Effector memory CD8-positive, alpha-beta T cell (primary cell): ENCODE results near the gene OLFM2.
"Not testable (repeated sequence)": the region's sequence is repeated elsewhere in the genome, so short reads cannot be mapped to it uniquely, and the experiment has no call there.

Experiments used
- ATAC-seq: fragments of 150-1000 bp; cut with Tn5 transposase; replicated peaks from 2 replicates; pipeline ENCODE4 v1.10.0; 2021; ENCODE audit warnings: mild to moderate bottlenecking, moderate library complexity
- DNase-seq, 3 experiments: peaks; one replicate each; pipeline ENCODE4 v3.0.0; 2021
- H3K27ac Mint-ChIP-seq, 2 donors: one replicate each; pipeline ENCODE4 v1.8.0; 2022; ENCODE audit warnings: mild to moderate bottlenecking in 2 of 2, mixed read lengths in 2 of 2, moderate library complexity in 2 of 2
- H3K27me3 Mint-ChIP-seq, 2 donors: one replicate each; pipeline ENCODE4 v1.8.0; 2022; ENCODE audit warnings: mixed read lengths in 2 of 2
- H3K36me3 Mint-ChIP-seq: one replicate; pipeline ENCODE4 v1.8.0; 2022; ENCODE audit warnings: mild to moderate bottlenecking, moderate library complexity, mixed read lengths; ENCODE audit not compliant: insufficient read depth
- H3K4me1 Mint-ChIP-seq, 2 donors: one replicate each; pipeline ENCODE4 v1.8.0; 2022; ENCODE audit warnings: low read depth in 2 of 2, mixed read lengths in 2 of 2
- H3K4me3 Mint-ChIP-seq, 2 donors: one replicate each; pipeline ENCODE4 v1.8.0; 2022; ENCODE audit warnings: mild to moderate bottlenecking in 2 of 2, mixed read lengths in 2 of 2, moderate library complexity in 2 of 2
- H3K9me3 Mint-ChIP-seq, 2 donors: one replicate each; pipeline ENCODE4 v1.8.0; 2022; ENCODE audit warnings: mixed read lengths in 2 of 2

The OLFM2 gene

GRCh38 chr19:9838324-9838723 is 98.0 kb downstream of the OLFM2 start:
- DNase-seq, result no peak
- H3K4me3 Mint-ChIP-seq, result no peak overlapping the region

DNA sequence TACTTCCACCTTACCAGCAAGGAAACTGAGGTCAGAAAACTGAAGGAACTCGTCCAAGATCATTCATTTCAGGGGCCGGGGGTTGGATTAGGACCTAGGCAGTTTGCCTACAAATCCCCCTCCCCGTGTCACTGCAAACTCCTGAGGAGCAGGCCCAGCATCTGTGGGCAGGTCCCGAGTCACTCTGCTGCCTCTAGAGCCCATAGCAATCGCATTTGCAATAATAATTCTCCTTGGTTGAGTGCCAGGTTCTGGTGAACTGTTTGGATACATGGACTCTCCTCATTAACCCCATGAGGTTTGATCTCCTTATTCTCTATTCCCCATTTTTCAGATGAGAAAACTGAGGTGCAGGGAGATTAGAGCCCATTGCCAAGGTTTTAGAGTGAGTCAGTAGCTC is 100.3 kb downstream of the OLFM2 start:
- H3K36me3 Mint-ChIP-seq, result peaks cover 37% of the 10 kb centered on the region
- H3K27me3 Mint-ChIP-seq, result no peaks in the 10 kb centered on the region
- peaks cover 16 to 17% of the 10 kb centered on the region in 2 donors for H3K4me1 Mint-ChIP-seq
- no peaks in the 10 kb centered on the region for H3K9me3 Mint-ChIP-seq
- peak overlapping the region; percentile 68 to 96 for H3K27ac Mint-ChIP-seq
- no peak for DNase-seq
- peak overlapping the region; percentile 87 to 89 for H3K4me3 Mint-ChIP-seq
- no peak for ATAC-seq

More at GRCh38 chr19:9838324-9838723, 98.0 kb downstream of the OLFM2 start:
- ATAC-seq, result no peak
- Mint-ChIP-seq H3K27me3 (no peaks in the 10 kb centered on the region), H3K4me1 (peaks cover 25 to 27% of the 10 kb centered on the region in 2 donors), H3K36me3 (peaks cover 43% of the 10 kb centered on the region), H3K9me3 (no peaks in the 10 kb centered on the region), H3K27ac (no peak overlapping the region)

GRCh38 chr19:9835507-9835949 is 100.8 kb downstream of the OLFM2 start:
- no peak for ATAC-seq
- Mint-ChIP-seq H3K9me3 (no peaks in the 10 kb centered on the region), H3K4me3 (peak overlapping the region; percentile 87 to 89), H3K36me3 (peaks cover 36% of the 10 kb centered on the region), H3K27me3 (no peaks in the 10 kb centered on the region), H3K4me1 (peaks cover 16 to 17% of the 10 kb centered on the region in 2 donors), H3K27ac (peak overlapping the region; percentile 86 to 96)
- DNase-seq, result no peak

- peak within 1 kb of the TSS; percentile 86 to 96 for H3K27ac Mint-ChIP-seq
- peak within 1 kb of the TSS; percentile 87 to 89 for H3K4me3 Mint-ChIP-seq
- peak; percentile 99 for DNase-seq
- peak; percentile 94 for ATAC-seq
- H3K9me3 Mint-ChIP-seq, result no peaks in the 10 kb centered on the region
- H3K36me3 Mint-ChIP-seq, result peaks cover 35% of the 10 kb centered on the region
- H3K27me3 Mint-ChIP-seq, result no peaks in the 10 kb centered on the region
- H3K4me1 Mint-ChIP-seq, result peaks cover 16 to 17% of the 10 kb centered on the region in 2 donors
Observed at GRCh38 chr19:9834726-9835506, 101.4 kb downstream of the OLFM2 start, which contains the start of gene PIN1. Gene PIN1 (plus strand): TSS chr19:9835318. CDS start chr19:9835345, 27 bp downstream.

DNA sequence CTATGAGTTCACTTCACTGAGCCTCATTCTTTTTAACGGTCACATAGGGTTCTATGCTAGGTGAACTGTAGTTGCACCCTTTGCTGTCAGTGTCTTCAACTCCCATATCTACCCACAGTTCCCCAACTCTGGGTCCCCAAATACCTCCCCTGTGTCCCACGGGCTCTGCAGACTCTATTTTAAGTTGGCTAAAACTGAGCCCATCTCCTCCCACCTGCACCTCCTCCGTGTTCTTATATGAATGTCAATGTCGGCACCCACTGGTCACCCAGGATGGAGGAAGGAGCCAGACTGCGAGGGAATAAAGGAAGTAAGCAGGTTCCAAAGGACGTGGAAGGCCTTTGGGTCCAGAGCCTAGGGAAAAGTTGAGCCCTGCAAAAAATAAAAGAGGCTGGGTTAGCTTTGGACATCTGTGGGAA is 102.0 kb downstream of the OLFM2 start:
- no peak for ATAC-seq

GRCh38 chr19:9828551-9829063 is 107.7 kb downstream of the OLFM2 start:
- no peak for DNase-seq
- Mint-ChIP-seq H3K9me3 (no peaks in the 10 kb centered on the region), H3K4me1 (peaks cover 18 to 21% of the 10 kb centered on the region in 2 donors), H3K27ac (peak overlapping the region; percentile 91 to 95), H3K4me3 (peak overlapping the region; percentile 91 to 96), H3K27me3 (no peaks in the 10 kb centered on the region), H3K36me3 (peaks cover 17% of the 10 kb centered on the region)
- no peak for ATAC-seq

More for the DNA sequence above, 102.0 kb downstream of the OLFM2 start:
- H3K27me3 Mint-ChIP-seq, result no peaks in the 10 kb centered on the region
- H3K4me3 Mint-ChIP-seq, result peak overlapping the region; percentile 87 to 89
- peak overlapping the region; percentile 86 to 96 for H3K27ac Mint-ChIP-seq
- peaks cover 16 to 17% of the 10 kb centered on the region in 2 donors for H3K4me1 Mint-ChIP-seq
- H3K9me3 Mint-ChIP-seq, result no peaks in the 10 kb centered on the region
- DNase-seq, result no peak
- H3K36me3 Mint-ChIP-seq, result peaks cover 33% of the 10 kb centered on the region

- no peaks in the 10 kb centered on the region for H3K9me3 Mint-ChIP-seq
Observed at GRCh38 chr19:9827289-9828238, 108.8 kb downstream of the OLFM2 start, which contains the start of gene UBL5. Gene UBL5 (plus strand): TSS chr19:9827918. CDS start chr19:9828338, 420 bp downstream.

DNA sequence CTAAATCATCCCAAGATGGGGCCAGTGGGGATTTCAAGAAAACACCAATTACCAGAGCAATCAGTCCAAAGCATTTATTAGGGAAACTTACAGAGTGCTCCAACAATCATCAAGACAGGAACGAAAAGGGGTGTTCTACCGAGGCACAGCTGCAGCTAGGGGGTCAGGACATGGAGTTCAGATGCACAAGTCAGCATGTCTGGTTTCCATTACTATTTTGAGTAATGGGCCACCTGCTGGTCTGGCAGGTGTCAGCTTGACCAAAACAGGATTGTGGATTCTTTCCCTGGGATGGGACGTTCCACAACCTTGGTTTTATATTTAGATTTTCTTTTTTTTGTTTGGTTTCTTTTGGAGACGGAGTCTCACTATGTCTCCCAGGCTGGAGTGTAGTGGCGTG is 112.5 kb downstream of the OLFM2 start:
- H3K4me3 Mint-ChIP-seq, result no peak overlapping the region
- peaks cover 20 to 21% of the 10 kb centered on the region in 2 donors for H3K4me1 Mint-ChIP-seq
- H3K36me3 Mint-ChIP-seq, result peaks cover 20% of the 10 kb centered on the region
- no peak for ATAC-seq
- H3K27ac Mint-ChIP-seq, result no peak overlapping the region
- no peaks in the 10 kb centered on the region for H3K9me3 Mint-ChIP-seq
- H3K27me3 Mint-ChIP-seq, result no peaks in the 10 kb centered on the region
- DNase-seq, result no peak

More at GRCh38 chr19:9827289-9828238, 108.8 kb downstream of the OLFM2 start, which contains the start of gene UBL5:
- peak within 1 kb of the TSS; percentile 91 to 96 for H3K4me3 Mint-ChIP-seq
- no peaks in the 10 kb centered on the region for H3K27me3 Mint-ChIP-seq
- peak; percentile 96 for ATAC-seq
- H3K4me1 Mint-ChIP-seq, result peaks cover 18 to 21% of the 10 kb centered on the region in 2 donors
- peak; percentile 85 to 87 (median 86) for DNase-seq
- H3K27ac Mint-ChIP-seq, result peak within 1 kb of the TSS; percentile 91 to 95
- peaks cover 17% of the 10 kb centered on the region for H3K36me3 Mint-ChIP-seq

DNA sequence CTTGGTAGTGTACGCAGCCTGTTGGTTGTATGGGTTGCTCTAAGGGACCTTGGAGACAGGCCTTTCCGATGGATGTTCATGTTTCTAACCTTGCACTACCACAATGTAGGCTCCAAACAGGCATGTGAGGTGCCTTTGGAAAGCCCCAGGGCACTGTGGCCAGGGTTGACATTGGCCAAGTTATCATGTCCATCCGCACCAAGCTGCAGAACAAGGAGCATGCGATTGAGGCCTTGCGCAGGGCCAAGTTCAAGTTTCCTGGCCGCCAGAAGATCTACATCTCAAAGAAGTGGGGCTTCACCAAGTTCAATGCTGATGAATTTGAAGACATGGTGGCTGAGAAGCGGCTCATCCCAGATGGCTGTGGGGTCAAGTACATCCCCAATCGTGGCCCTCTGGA is 116.3 kb downstream of the OLFM2 start:
- DNase-seq, H3K9me3 Mint-ChIP-seq, H3K27me3 Mint-ChIP-seq, ATAC-seq: not testable (repeated sequence)
- H3K4me3 Mint-ChIP-seq, result peak overlapping the region; percentile 89 to 90
- peaks cover 18 to 19% of the 10 kb centered on the region in 2 donors for H3K4me1 Mint-ChIP-seq
- H3K27ac Mint-ChIP-seq, result peak overlapping the region in 1 of 2 donors; percentile 81
- H3K36me3 Mint-ChIP-seq, result peaks cover 18% of the 10 kb centered on the region

DNA sequence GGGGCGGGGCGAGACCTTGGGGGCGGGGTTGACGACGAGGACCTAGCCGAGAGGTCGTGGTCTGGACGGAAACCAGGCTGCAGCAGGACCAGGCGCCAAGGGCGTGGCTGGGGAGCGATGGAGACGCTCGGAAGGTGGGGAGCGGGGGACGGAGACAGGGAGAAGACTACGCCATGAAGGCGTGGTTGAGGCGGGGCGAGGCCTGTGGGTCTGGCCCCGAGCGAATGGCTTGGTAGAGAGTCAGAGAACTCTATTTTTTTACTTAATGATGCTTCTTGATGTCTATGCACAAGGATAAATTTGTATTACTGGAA is 116.8 kb downstream of the OLFM2 start:
- no peak for ATAC-seq
- DNase-seq, result no peak
- Mint-ChIP-seq H3K27me3 (no peaks in the 10 kb centered on the region), H3K27ac (peak overlapping the region; percentile 81 to 94), H3K36me3 (peaks cover 21% of the 10 kb centered on the region), H3K4me1 (peaks cover 18 to 21% of the 10 kb centered on the region in 2 donors), H3K9me3 (no peaks in the 10 kb centered on the region), H3K4me3 (peak overlapping the region; percentile 89 to 90)

GRCh38 chr19:9818734-9819595 is 117.3 kb downstream of the OLFM2 start, which contains the start of gene FBXL12:
Gene FBXL12 (minus strand): TSS chr19:9819079. CDS start chr19:9818813, 266 bp downstream.
- Mint-ChIP-seq H3K9me3 (no peaks in the 10 kb centered on the region), H3K27ac (peak within 1 kb of the TSS; percentile 81 to 94), H3K27me3 (no peaks in the 10 kb centered on the region), H3K36me3 (peaks cover 20% of the 10 kb centered on the region), H3K4me1 (peaks cover 20 to 22% of the 10 kb centered on the region in 2 donors), H3K4me3 (peak within 1 kb of the TSS; percentile 89 to 90)
- DNase-seq, result peak; percentile 100
- ATAC-seq, result peak; percentile 87

DNA sequence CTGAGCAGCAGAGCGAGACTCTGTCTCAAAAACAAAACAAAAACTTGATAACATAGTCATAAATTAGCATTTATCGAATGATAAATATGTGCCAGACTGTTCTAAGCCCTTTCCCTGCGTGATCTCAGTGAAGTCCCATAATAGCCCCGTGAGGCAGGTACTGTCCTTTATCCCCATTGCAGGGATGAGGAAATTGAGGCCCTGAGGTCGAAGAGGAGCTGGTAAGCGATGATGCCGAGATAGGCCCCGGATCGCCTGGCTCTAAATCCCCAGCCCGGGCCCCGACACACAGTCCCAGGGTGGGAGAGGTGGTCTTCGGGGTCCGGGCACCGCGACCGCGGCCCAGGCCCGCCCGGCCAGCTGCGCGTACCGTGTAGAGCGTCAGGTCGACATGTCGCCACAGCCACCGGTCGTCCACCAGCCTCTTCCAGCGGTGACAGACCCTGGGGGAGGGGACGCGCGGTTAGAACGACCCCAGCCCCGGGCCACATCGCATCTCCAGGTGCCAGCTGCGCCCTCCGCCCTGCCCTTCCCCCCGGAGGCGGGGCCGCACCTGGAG is 118.1 kb downstream of the OLFM2 start:
- no peak for DNase-seq
- H3K36me3 Mint-ChIP-seq, result peaks cover 26% of the 10 kb centered on the region
- no peak for ATAC-seq
- no peaks in the 10 kb centered on the region for H3K9me3 Mint-ChIP-seq
- peak overlapping the region; percentile 89 to 90 for H3K4me3 Mint-ChIP-seq
- H3K27ac Mint-ChIP-seq, result peak overlapping the region; percentile 81 to 94
- H3K4me1 Mint-ChIP-seq, result peaks cover 22 to 24% of the 10 kb centered on the region in 2 donors
- no peaks in the 10 kb centered on the region for H3K27me3 Mint-ChIP-seq
